HPDE6-E6E7 (cell line): ENCODE results near the gene BANP.
"Not testable (repeated sequence)": the region's sequence is repeated elsewhere in the genome, so short reads cannot be mapped to it uniquely, and the experiment has no call there.

Experiments used
- DNase-seq: peaks from one replicate; pipeline ENCODE4 v3.0.0; 2011; ENCODE audit warnings: missing footprints; ENCODE audit errors: extremely low spot score

BANP gene

GRCh38 chr16:88065747-88066142 is 114.5 kb downstream of the BANP start:
- DNase-seq, result no peak

DNA sequence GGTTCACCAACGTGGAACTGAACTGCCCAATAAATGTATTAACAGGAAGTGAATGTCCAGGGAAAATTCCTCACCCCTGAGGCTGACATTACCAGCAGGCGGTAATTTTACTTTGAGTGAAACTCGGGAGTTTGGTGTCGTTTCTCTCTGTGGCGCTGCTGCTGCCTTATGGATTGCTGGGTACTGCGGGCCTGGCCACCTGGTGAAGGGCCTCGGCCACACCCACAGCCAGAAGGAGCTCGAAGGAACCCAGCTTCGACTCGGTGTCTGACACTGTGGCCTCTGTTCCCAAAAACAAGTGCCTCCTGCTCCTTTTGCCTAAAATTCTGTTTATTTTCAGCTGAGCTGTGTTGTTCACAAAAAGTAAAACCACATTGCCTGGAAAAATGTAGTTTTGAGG is 115.0 kb downstream of the BANP start:
- no peak for DNase-seq

- no peak for DNase-seq
These were observed 115.7 kb downstream of the BANP start for GRCh38 chr16:88066680-88067529.

- DNase-seq, result no peak
These were observed 116.5 kb downstream of the BANP start for GRCh38 chr16:88067530-88068411.

GRCh38 chr16:88068476-88069396 is 117.5 kb downstream of the BANP start:
- DNase-seq, result no peak

DNA sequence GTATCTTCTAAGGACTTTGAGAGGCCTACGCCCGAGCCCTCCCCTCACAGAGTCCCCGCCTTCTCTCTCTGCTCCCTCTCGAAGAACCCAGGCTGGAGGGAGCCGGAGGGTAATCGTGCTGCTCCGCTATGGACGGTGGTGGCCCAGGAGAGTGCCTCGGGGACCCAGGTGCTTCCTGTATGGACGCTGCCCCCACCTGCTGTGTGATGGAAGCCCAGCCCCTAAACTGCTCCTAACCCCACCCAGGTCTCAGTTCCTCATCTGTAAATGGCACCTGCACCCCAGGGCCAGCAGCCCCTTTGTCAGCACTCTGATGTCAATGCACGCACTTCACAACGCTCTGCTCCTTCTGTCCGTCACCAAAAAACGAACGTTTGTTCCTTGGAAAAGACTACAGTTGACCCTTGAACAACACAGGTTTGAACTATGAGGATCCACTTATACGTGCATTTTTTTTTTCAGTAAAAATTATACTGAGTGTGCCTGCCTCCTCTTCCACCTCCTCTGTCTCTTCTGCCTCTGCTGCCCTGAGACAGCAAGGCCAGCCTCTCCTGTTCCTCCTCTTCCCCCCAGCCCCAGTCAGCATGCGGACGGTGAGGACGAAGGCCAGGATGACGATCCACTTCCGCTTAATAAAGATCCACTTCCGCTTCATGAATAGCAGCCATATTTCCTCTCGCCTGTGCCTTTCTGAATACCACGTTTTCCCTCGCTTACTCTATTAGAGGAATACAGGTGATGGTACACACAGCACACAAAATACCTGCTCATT is 118.3 kb downstream of the BANP start:
- DNase-seq, result no peak

- DNase-seq, result no peak
These were observed 119.1 kb downstream of the BANP start for GRCh38 chr16:88070341-88070740.

GRCh38 chr16:88070989-88071625 is 119.9 kb downstream of the BANP start:
- DNase-seq, result no peak

- no peak for DNase-seq
These were observed 120.7 kb downstream of the BANP start for GRCh38 chr16:88071908-88072307.

DNA sequence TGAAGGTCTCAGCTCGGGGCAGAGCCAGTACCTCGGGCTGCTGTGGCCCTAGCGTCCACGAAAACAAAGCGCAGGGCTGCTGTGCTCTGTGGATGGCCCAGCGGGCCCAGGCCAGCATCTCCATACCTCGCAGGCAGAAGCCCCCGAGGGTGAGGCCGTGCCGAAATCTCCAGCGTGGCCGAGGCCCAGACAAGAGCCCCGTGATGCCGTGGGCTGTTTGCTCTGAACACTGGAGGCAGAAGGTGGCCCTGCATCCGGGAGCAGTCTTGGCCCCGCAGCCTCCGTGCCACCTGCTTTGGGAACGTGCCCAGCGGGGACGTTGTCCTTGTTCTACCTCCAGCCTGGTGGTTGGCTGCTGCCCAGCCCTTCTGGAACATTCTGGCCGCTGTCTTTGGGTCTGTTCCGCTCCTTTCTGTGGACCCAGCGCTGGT is 121.4 kb downstream of the BANP start:
- DNase-seq, result no peak

GRCh38 chr16:88073201-88073721 is 122.0 kb downstream of the BANP start:
- no peak for DNase-seq

DNA sequence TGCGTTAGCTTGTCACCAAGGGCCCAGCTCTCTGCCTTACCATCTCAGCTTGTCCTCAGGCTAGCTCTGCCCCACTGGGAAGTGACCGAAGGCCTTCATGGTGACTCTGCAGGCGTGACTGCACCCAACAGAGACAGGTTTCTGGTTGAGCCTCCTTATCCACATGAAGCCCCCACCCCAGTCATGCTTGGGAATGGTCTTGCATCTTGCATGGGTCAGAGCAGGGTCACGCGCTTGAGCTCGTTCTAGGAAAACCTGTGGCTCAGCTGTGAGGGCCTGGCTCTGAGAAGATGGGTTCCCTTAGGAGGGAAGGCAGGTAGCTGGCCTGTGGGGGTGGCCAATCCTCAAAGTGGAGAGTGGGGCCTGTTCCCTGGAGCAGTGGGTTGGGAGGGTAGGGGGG is 122.8 kb downstream of the BANP start:
- DNase-seq, result no peak

DNA sequence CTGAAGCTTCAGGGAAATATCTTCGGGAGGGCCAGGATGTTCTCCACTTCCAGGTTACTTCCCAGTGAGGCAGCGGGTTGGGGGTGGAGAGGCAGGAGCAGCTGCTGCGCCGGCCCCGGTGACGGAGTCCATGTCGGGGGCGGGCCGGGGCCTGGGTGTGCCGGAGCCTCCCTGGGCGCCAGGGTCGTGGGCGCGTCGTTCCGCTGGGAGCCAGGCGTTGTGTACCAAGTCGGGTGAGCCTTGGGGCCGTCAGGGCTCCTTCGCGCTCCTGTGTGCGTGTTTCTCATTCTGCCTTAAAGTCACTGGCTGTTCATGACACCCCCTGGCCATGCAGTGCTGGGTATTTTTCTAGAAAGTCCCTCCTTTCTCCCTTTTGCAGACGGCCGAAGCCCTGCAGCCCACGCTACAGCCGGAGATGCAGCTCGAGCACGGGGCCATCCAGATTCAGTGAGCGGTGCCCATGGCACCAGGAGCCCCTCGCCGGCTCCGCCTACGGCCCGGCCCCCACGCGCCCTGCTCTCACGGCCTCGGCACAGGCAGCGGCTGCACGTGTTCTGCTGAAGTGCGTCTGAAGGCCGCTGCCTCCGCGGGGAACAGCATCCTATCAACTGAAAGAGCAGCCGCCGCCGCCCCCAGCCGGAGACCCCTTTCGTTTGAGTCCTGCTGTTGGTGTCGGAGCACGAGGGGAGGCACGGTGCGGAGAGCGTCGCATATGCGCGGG is 125.1 kb downstream of the BANP start:
- DNase-seq, result no peak

DNA sequence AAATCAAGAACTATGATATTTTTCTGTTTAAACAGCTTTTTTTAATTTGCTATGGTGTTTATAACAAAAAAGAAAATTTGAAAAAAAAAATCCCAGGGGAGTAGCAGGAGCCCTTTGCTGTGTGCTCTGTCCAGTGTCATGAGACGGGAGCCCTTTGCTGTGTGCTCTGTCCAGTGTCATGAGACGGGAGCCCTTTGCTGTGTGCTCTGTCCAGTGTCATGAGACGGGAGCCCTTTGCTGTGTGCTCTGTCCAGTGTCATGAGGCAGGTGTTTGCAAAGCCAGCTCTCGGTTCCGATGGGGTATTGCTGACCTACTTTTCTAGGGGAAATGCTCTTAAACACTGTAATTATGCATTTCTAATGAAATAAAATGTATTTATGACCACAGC is 125.7 kb downstream of the BANP start:
- not testable (repeated sequence) for DNase-seq

GRCh38 chr16:88077328-88078108 is 126.3 kb downstream of the BANP start:
- no peak for DNase-seq

DNA sequence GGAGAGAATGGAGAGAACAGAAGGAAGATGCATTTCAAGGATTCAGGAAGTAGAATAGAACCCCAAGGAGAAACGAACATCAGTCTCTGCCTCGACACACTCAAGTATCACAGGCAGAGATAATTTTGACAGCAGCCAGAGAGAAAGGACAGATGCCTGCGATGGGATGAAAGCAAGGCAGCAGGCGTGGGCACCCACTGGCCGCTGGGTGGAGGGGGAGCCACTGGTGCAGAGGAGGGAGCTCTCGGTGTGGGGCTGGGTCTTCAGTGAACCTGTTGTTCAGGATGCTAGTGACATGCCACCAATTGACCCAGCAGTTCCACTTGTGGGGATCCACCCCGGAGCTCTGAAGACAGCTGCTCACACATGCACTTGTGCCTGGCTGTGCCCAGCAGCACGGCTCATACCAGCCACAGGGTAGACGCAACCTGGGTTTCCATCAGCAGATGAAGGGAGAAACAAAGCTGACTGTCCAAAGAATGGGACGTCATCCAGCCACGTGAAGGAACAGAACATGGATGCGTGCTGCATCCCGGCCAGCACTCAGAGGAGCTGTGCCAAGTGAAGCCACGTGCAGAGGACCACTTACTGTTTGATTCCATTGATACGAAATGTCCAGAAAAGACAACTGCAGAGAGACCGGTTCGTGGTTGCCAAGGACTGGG is 127.0 kb downstream of the BANP start:
- no peak for DNase-seq

DNA sequence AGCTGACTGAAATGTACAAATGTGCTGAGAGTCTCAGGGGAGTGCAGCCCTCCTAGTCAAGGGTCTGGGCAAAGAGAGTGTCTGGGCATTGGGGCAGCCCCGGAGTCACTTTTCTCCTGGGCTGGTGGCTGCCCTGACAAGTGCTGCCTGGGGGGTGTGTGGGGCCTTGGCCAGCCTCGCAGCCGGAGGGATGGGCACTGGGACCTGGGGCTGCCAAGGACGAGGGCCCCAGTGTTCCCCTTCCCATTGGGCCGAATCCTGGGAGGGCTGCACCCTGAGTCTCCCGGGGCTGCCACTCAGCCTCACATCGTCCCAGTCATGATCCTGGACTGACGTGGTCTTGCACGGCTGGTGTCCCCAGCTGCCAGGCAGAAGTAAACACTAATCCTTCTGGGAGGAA is 132.3 kb downstream of the BANP start:
- DNase-seq, result no peak

DNA sequence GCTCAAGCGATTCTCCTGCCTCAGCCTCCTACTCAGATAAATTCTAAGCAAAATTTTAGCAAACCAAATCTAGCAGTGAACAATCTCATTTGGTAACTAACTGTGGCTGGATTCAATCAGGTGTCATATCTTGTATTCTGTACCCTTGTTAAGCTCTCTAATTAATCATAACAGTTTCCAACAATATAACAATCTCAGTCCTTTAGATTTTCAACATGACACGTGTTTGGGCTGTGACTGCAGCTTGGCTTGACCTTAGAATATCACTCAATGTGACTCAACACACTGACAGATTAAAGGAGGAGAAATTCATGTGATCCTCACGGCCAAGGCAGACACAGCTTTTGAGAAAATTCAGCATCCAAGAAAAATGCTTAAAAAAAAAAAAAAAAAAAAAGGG is 133.6 kb downstream of the BANP start:
- no peak for DNase-seq
